ELR (cell line): Measurements from ENCODE around the gene UBAC1.
"Not testable (repeated sequence)": the region's sequence is repeated elsewhere in the genome, so short reads cannot be mapped to it uniquely, and the experiment has no call there.

Experiments
- DNase-seq: peaks from one replicate; pipeline ENCODE4 v3.0.0-alpha.2; 2015; ENCODE audit warnings: low read depth

The UBAC1 gene

GRCh38 chr9:135959814-135960213 lies 1.4 kb downstream of the UBAC1 start:
- no peak for DNase-seq

DNA sequence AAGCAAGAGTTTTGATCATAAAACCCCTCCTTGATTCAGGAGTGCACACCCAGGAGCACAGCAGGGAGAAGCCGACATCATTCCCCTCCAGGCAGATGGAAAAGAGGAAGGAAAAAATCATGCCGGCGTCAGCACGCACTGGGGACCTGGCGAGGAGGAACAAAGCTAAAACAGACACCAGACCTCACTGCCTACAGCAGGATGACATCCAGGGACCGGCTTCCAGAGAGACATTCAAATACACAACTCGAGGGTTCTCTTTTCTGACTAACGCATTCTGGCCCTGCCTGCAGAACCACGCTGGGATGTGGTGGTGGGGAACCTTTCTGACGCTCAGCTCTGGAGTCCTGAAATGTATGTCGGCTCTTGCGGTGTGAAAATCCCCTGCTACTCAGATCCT lies 2.7 kb downstream of the UBAC1 start:
- DNase-seq: no peak

DNA sequence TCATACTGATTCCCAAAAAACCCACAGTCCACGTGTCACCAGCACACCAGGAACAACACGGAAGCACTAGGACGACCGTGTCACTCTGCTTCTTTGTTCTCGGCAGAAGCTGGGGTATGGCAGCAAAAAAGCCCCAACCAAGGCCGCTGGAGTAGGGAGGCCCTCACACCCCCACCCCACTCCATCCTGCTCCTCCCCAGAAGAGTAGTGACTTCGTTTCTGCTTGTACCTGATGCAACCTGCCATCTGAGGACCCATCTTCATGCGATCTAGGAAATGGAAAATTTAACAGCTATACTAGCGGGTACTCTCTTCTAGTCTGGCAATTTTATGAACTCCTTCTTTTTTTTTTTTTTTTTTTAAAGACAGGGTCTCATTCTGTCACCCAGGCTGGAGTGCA lies 3.7 kb downstream of the UBAC1 start:
- no peak for DNase-seq

DNA sequence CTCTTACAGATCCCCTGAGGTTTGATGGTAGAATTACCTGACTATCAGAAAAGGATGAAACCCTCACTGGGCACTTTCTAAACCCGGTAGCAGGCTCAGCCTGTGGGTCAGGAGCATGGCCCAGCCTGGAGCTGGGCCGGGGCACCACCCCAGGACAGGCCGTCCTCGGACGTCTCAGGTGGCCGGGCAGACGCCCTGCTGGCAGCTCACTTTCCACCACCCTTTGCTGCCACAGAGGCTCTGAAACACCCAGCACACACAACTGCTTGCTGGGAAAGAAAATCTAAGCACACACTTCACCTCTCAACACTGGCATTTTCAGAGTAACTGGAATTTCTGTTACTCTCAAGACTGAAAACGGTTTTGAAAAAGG lies 4.4 kb downstream of the UBAC1 start:
- DNase-seq: no peak

- no peak for DNase-seq
Measured at GRCh38 chr9:135955934-135956801, 5.0 kb downstream of the UBAC1 start.

DNA sequence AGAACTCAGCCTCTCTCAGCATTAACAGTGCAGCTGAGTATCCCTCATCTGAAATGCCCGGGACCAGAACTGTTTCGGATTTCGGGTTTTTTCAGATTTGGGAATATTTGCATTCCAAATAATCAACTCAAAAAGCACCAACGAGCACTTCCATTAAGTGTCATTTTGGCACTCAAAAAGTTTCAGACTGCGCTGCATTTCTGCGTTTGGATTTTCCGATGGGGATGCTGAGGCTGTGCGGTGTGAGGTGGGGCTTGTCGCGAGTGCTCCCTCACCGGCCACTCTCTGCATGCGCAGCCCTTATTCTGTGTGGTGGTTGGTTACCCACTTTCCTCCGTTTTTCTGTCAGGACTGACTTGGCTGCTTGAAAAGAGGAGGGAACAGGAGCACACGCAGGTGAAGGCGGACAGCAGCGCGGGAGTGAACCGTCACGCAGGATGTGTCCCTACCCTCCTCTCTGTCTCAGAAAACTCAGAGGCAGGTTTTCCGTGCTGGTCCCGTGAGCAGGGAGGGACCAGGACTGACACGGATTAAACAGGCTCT lies 8.4 kb downstream of the UBAC1 start:
- DNase-seq: no peak

DNA sequence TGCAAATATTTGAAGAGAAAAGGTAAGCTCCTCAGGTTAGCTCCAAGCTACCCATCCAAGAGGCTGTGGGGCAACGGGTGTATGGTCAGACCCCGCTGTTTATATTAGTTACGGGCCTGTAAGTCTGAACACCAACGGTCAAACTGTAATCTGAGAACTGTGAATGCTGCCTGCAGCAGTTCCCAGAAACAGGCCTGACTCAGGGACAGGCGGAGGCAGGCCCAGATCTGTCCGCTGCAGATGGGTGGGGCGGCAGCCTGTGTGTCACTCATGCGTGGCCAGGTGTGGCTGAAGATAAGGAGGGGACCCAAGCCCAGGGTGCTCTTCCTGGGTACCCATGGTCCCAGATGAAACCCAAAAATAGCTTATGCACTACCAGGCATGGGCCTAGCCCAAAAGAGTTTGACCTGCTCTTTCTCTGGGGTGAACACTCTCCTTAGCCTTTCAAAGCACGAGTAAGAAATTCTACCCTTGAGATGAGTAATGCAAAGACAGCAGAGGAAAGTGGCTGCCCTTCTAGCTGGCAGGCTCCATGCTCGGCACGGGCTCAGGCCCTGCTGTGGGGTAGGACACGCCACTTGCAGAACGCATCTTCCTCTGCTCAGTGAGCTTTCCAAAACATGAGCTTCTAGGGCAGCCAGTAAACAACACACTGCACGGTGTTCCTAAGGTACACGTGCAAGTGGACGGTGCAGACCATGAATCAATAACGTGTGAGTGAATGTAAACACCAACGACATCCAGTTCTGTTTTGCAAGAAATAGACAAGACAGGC lies 9.1 kb downstream of the UBAC1 start:
- peak; percentile 19 for DNase-seq

- not testable (repeated sequence) for DNase-seq
Measured at GRCh38 chr9:135951310-135951709, 9.9 kb downstream of the UBAC1 start.

DNA sequence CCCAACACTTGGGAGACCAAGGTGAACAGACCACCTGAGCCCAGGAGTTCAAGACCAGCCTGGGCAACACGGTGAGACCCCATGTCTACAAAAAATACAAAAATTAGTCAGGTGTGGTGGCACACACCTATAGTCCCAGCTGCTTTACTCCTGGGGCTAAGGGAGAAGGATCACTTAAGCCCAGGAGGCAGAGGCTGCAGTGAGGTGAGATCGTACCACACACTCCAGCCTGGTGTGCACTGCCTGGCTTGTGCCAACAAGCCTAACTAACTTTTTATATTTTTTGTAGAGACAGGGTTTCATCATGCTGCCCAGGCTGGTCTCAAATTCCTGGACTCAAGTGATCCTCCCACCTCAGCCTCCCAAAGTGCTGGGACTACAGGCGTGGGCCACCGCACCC lies 10.3 kb downstream of the UBAC1 start:
- DNase-seq: not testable (repeated sequence)

- DNase-seq: no peak
Measured at GRCh38 chr9:135950135-135950682, 11.0 kb downstream of the UBAC1 start.

DNA sequence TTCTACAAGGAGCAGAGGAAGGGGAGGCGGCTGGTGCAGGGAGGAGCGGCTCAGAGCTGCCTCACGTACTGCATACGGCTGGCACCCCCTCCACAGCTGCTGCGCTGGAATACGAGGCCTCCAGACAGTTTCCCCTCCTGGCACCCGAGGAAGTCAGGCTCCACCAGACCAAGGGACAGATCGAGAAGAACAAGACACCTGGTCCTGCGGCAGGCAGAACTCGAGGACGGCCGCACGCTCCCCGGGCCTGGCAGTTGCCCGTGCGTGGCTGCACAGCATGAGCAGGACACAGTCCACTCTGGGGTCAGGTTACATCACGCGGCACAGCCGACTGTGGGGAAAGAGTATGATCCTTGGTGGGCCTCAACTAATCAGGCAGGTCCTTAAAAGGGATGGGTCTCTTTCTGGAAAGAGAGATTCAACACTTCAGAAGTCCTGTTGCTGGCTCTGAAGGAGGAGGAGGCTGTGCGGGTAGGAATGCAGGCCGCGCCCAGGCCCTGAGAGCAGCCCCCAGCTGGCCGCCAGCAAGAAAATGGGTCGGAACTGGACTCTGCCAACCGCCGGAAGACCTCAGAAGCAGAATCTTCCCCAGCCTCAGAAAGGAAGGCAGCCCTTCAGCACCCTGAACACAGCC lies 11.6 kb downstream of the UBAC1 start:
- DNase-seq: no peak

DNA sequence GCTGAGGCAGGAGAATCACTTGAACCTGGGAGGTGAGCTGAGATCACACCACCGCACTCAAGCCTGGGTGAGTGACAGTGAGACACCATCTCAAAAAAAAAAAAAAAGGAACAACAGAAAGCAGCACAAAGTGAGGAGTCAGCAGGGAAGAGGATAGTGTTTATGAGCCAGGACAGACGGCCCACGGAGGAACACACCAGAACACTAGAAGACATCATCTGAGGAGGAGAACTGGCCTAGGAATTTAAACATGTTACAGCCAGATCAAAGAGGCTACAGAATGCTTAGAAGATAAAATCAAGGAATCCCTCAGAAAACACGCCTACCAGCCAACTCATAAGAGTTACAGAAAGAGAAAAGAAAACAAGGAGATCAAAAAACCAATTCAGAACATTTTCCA lies 12.2 kb downstream of the UBAC1 start:
- no peak for DNase-seq

- DNase-seq: no peak
Measured at GRCh38 chr9:135948446-135948845, 12.7 kb downstream of the UBAC1 start.

GRCh38 chr9:135947582-135947981 lies 13.6 kb downstream of the UBAC1 start:
- DNase-seq: no peak

DNA sequence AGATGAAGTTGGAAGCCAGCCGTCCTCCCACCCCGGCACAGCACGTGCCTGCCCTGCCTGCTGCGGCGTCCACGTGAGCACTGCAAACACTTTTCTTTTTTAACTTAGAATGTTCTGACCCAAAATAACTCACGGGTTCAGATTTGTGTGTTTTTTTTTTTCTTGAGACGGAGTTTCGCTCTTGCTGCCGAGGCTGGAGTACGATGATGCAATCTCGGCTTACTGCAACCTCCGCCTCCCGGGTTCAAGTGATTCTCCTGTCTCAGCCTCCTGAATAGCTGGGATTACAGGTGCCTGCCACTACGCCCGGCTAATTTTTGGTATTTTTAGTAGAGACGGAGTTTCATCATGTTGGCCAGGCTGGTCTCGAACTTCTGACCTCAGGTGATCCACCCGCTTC lies 14.1 kb downstream of the UBAC1 start:
- DNase-seq: not testable (repeated sequence)

- no peak for DNase-seq
Measured at GRCh38 chr9:135946392-135946994, 14.7 kb downstream of the UBAC1 start.

GRCh38 chr9:135945969-135946368 lies 15.2 kb downstream of the UBAC1 start:
- no peak for DNase-seq

DNA sequence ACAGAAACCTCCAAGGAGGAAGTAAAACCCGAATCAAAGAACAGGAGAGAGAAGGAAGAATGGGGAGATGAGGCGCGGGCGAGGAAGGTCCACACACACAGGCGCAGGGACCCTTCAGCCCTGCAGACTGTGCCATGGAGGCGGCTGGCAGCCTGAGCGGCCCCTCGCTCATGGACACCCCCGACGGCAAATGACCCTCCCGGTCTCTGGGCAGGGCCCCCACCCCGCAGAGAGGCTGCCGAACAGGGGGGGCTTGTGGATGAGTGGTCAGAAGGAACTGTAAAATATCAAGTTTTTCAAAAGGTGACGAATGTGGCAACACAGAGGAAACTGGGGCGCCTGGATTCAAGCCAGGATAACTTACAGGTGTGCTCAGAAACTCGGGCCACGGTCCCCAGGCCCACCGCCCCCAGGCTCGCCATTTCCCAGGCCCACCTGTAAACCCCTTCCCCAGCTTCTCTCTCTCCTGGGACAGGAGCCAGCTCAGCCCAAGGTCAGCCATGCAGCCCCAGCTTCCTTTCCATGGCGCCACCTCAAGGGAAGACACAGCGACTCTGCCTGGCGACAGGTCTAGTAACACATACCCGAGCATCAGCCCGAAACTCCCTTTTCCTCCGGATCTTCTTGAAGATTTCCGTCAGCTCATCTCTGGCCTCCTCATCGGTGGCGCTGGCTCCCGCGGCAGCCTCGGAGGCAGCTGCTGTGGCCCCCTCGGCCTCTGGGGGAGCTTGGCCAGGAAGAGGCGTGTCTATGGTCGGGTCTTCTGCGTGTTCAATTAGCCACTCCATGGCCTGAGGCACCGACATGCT lies 16.5 kb downstream of the UBAC1 start:
- no peak for DNase-seq

- not testable (repeated sequence) for DNase-seq
Measured at GRCh38 chr9:135943604-135944003, 17.6 kb downstream of the UBAC1 start.

GRCh38 chr9:135941288-135941995 lies 19.7 kb downstream of the UBAC1 start:
- DNase-seq: no peak
